ENCODE results near the gene NF1.
A peak's percentile ranks its signal among the peaks of the same experiment; 100 is the strongest.
"Not testable (repeated sequence)": the region's sequence is repeated elsewhere in the genome, so short reads cannot be mapped to it uniquely, and the experiment has no call there.

NF1 gene

DNA sequence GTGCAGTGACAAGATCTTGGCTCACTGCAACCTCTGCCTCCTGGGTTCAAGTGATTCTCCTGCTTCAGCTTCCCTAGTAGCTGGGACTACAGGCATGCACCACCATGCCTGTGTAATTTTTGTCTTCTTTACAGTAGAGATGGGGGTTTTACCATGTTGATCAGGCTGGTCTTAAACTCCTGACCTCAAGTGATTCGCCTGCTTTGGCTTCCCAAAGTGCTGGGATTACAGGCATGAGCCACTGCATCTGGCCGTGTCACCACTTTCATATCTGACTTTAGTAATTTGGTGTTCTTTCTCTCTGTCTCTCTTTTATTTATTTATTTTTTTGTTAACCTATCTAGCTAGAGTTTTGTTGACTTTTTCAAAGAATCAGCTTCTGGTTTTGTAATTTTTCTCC, 103.9 kb downstream of the NF1 start:
- DNase-seq (ENCODE audit: low spot score) = not testable (repeated sequence)

DNA sequence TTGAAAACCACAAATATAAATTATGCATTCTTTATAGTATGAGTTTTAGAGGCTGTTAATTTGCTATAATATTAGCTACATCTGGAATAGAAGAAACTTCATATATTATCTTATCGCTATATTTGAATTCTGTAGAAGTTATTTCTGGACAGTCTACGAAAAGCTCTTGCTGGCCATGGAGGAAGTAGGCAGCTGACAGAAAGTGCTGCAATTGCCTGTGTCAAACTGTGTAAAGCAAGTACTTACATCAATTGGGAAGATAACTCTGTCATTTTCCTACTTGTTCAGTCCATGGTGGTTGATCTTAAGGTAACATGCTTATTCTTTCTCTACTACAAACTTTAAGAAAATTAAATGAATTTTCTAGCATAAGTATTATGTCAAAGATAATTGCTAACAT, 105.5 kb downstream of the NF1 start:
- no peak for DNase-seq (ENCODE audit: low spot score)

DNA sequence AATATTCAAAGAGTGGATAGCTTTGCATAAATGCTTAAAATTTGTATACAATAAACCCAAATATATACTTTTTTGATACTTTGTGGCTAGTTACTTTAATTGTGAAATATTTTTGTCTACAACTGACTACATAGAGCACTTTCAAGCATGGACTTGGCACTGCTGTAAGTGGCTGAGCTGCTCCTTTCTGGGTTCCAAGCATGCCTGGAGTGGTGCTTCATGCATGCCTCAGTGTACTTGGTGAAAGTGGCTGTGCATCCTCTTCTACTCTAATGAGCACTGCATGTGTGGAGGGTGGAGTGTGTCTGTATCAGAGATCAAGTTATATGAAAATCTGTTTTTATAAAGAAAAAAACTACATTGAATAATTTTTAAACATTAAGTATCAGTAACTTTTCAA, 108.2 kb downstream of the NF1 start:
- DNase-seq (ENCODE audit: low spot score) = no peak

DNA sequence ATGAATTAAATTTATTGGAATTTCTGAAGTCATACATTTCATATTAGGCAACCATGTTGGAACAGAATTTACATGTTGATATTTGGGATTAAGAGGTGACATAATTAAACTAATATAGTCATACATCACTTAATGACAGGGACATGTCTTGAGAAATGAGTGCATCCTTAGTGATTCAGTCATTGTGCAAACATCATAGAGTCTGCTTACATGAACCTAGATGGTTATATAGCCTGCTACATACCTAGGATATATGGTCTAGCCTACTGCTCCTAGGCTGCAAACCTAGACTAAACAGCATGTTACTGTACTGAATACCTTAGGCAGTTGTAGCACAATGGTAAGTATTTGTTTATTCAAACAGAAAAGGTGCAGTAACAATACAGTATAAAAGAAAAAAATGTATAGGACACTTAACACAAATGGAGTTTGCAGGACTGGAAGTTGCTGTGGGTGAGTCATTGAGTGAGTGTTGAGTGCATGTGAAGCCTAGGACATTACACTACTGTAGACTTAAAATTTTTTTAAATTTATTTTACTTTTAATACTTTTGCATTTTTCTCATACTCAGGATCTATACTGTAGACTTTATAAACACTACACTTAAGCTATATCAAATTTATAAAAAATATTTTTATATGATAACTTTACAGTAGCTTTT, 116.7 kb downstream of the NF1 start:
- DNase-seq (ENCODE audit: low spot score) = no peak

DNA sequence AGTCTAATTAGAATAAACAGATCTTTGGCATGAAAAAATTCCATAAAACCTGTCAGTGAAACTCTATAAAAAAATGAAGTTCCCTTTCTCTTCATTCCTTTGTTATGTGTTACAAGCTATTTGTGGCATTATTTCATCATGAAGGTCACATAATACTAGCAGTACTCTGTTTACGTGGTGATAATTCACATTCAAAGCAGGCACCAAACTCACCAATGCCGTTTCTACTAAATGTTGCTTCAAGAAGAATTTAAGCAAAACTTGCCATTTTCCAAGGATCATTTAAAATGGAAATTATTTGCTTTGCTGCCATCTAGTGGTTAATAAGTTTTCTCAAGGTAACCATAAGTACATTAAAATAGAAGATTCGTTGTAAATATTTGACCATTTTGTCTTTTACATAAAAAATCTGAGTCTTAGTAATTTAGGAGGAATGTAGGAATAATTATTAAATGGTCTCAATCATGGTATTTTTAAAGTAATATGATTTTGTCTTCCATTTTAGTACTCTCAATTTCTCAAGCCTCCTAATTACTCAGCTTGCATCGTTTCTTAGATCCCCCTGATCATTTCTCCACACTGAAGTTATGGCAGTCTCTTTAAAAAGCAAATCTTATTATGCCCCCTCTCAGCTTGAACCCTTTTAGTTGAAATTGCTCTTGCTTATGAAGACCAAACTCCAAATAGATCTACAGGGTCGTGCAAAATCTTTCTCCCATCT, 121.4 kb downstream of the NF1 start:
- peak; percentile 27 for DNase-seq (ENCODE audit: low spot score)

DNA sequence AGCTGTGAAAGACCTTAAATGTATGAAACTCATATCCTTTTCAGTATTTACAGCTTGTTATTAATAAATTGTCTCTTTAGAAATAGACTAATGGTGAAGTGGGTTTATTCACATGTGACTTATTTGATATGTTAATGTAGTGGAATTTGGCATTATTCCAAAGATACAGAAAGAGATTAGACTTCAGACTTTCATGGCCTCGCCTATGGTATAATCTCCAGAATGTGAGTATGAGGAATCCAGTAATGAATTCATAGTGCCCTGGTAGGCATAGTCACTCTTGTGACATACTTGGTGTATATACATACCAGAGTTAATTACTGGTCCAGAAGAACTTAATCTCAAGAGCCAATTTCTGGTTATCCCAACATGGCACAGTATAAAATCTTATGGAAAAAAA, 129.6 kb downstream of the NF1 start:
- DNase-seq (ENCODE audit: low spot score) = no peak

DNA sequence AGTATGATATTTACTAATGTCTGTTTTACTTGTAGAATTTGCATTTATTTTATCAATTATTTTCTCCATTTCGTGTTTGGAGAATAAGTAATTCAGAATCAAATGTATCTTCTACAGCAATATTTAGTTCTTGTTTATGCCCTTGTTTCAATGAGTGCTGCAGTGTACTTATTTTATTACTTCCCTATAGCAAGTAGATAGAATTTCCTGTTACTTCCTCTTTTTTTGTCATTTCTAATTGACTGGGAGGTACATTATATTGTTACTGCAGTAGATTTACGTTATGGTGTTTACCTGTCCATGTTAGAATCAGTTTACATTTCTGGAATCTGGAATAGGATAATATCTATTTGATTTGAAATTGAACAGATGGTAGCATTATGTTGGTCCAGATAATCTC, 131.1 kb downstream of the NF1 start:
- DNase-seq (ENCODE audit: low spot score) = no peak

DNA sequence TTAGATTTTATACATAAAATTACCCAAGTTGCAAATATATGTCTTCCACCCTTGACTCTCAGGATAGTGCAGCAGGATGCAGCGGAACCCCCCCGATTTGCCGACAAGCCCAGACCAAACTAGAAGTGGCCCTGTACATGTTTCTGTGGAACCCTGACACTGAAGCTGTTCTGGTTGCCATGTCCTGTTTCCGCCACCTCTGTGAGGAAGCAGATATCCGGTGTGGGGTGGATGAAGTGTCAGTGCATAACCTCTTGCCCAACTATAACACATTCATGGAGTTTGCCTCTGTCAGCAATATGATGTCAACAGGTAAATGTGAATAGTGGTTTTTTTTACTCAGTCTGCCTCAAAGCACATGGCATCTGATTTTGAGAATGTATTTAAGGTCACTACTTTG, 131.6 kb downstream of the NF1 start:
- peak; percentile 8 for DNase-seq (ENCODE audit: low spot score)

DNA sequence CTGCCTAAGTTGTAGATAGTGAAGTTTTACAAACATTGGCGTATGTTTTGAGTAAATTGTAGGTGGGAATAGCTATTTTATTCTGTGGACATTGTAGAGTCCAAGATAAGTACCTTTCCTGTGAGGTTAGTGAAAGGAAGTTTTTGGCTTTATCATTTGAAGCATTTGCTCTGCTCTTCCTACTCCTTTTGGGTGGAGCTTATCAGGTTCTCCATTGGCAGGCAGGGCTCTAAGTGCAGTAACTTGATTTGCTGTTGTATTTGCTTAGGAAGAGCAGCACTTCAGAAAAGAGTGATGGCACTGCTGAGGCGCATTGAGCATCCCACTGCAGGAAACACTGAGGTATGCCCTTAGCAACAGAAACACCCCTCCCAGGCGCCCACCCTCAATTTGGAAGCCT, 132.2 kb downstream of the NF1 start:
- no peak for DNase-seq (ENCODE audit: low spot score)

DNA sequence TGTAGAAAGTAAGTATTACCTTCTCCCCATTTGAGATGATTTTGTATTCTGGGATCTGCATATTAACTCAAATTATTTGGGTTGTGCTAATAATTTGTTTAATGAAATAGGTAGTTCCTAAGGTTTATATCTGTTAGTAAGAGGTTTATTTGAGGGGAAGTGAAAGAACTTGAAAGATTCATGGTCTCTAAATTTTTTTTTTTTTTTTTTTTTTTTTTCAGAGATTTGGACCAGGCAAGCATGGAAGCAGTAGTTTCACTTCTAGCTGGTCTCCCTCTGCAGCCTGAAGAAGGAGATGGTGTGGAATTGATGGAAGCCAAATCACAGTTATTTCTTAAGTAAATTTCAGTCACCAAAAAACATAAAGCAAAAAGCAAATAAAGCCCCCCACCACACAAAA, 137.1 kb downstream of the NF1 start:
- DNase-seq (ENCODE audit: low spot score) = no peak

DNA sequence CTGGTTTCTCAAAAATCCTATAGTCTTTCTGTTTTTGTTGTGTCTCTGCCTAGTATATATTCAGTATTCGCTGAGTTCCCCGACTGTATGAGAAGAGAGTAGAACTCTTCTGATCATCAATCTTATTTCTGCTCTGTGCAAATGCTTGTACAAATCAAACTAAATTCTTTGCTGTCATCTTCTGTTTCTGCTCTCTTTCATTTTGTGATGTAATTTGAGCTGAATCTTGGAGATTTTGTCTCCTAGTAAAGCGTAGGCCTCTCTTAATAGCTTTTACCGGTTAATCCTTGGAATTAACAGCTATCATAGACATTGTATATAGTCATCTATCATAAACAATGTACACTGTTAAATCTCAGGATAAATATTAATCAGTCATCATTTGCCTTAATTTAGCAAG, 140.3 kb downstream of the NF1 start:
- DNase-seq (ENCODE audit: low spot score) = no peak

DNA sequence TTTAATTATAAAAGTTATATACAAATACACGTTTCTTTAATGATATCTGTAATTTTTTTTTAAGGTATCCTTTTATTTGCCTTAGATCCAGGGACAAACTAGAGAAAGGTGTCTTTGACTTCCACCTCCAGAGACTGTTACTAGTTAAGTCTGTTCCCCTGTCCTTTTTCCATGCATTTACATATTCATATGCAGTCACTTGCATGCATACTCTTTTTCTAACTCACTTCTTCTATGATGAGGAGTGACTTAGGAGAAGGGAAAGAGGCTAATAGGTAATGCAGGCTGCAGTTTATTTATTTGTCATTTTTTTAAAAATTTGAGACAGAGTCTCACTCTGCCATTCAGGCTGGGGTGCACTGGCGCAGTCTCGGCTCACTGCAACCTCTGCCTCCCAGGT, 141.4 kb downstream of the NF1 start:
- no peak for DNase-seq (ENCODE audit: low spot score)

DNA sequence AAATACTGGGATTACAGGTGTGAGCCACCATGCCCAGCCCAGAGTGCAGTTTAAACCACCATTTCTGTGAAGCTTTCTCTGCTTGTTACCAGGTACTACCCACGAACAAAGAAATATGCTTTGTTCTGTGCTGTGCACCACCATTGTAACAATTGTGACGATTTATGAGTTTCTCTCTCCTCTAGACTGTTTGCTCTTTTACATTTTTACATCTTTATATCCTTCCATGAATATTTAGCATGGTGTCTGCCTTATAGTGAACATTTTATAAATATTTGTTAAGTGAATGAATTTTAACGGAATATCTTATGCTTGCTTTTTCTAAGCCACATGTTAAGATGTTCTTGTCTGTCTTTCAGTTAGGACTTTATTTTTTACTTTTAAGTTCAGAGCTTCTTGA, 141.9 kb downstream of the NF1 start:
- no peak for DNase-seq (ENCODE audit: low spot score)

DNA sequence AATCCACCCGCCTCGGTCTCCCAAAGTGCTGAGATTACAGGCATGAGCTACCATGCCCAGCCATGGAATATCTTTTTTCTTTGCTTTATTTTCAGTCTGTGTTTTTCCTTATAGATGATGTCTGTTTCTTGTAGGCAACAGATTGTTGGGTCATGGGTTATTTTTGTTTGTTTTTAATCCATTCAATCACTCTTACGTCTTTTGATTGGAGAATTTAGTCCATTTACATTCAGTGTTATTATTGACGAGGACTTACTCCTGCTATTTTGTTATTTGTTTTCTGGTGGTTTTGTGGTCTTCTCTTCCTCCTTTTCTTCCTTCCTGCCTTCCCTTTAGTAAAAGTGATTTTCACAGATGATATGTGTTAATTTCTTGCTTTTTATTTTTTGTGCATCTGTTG, 146.3 kb downstream of the NF1 start:
- DNase-seq (ENCODE audit: low spot score) = no peak

DNA sequence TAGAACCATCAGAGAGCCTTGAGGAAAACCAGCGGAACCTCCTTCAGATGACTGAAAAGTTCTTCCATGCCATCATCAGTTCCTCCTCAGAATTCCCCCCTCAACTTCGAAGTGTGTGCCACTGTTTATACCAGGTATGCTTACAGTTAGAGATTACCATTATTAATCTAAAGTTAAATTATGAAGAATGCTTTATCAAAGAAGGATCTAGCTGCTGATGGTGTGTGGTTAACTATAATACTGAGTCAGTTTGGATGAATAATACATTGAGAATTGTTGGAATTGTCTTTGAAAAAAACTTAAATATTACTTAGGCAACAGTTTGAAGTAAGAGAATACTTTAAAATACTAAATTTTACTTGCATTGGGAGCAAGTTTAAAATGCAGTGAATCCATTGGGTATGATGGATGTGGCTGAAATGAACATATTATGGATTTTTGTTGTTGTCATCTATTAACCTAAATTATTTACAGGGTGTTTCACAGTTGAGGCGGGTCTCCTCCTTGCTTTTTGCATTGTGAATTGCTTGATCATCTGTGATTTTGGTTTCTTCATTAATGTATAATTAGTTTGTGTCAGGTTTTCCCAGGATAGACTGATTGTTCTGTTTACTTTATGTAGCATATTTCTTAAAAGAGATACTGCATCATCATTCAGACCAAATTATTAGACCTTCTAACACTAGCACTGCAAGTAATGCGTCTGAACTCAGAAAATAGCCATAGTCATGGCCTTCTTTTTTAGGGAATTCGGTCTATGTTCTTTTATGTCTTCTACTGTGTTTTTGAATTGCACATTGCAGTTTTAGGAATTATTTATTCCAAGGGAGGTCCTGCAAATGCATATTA, 154.4 kb downstream of the NF1 start:
- no peak for DNase-seq (ENCODE audit: low spot score)

DNA sequence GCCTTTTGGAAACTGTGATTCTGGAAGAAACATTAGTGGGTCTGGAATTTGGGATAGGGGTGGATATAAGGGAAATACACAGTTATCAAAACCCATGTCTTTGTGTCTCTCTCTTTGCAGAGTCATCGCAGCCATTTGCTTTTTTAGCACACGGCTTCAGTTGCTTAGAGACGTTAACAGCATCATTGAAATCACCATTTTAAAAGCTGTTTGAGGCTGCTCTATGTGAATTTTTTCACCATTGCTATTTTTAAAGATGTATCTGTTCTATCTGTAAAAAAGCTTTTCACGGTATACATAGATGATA, 155.0 kb downstream of the NF1 start:
- DNase-seq (ENCODE audit: low spot score) = no peak

DNA sequence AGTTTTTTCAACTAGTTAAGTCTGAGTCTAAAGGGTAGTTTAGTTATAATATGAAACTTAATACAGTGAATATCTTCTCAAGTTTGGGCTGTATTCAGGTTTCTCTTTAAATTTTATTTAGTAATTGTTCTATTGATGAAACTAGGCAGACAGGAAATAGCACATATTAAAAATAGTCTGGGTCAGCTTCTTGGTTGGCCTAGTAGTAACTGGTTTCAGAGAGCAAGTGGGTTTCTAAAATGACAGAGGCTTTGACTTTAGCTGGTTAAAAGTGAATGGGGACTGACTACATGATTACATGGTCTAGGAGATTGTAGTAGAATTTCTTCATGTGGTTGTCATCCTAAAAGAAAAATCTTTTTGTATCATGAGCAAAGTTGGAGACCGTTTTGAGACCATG, 155.5 kb downstream of the NF1 start:
- no peak for DNase-seq (ENCODE audit: low spot score)

DNA sequence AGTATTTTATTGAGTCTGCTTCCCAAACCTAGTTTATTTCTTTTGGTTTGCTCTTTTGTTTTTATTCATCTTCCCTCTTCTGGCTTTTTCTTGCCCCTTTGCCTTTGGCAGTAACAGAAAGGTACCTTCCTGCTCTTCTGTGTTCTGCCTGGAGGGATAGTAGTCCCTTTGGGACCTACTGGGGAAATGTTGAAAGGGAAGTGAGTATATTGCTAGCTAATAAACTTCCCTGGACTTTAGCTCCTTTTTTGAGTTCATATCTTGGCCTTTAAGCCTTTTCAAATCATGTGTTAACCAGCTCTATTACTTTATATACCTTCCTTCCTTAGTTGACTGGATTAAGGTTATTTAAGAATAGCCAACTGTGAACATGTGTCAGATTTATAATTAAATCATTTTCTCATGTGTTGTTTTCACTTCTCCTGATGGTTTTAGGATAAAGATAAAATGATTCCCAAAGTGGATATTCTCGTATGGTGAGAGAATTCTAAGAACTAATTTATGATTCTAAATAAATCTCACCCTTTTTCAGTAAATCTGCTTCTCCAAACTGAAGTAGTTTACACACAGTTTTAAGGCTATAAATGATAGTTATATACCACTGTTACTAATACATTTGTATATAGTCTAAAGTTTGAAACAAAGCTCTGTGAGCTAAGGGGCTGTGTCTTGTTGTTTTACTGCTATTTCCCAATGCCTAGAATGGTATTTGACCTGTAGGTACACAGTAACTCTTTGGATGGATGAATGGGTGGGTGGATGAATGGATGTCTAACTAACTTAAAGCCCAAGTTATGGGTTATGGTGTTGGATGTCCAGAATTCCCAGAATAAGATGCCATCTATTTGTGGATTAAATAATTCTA, 156.6 kb downstream of the NF1 start:
- no peak for DNase-seq (ENCODE audit: low spot score)

DNA sequence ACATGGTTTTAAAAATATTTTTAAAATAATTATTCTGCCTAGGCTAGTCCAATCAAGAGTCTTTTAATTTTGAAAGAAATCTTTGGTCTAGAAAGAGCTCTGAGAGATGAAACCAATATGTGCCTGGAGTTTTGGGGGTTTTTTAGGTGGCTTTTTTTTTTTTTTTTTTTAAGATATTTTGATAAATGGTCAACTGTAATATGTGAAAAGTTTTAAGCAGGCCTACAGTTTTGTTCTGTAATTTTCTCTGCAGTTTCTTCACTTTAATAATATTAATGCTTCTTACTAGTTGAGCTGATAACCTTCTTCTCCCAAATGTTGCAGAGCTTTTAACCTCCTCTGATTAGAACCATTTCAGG, 157.2 kb downstream of the NF1 start:
- DNase-seq (ENCODE audit: low spot score) = no peak

DNA sequence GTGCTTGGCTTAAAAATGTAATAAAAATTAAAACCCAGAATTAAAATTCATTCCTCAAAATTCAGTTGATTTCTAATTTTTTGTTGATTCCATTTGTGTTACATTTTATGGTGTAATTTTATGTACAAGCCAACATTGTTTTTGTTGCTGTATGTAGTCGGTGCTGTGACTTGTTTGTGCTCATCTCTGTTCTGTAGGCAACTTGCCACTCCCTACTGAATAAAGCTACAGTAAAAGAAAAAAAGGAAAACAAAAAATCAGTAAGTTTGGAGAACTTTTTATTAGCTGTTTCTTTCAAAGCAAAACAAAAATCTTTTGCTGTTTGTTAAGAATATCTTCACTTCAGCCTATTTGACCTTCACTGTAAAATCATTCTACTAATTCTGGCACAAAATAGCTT, 158.0 kb downstream of the NF1 start:
- no peak for DNase-seq (ENCODE audit: low spot score)

DNA sequence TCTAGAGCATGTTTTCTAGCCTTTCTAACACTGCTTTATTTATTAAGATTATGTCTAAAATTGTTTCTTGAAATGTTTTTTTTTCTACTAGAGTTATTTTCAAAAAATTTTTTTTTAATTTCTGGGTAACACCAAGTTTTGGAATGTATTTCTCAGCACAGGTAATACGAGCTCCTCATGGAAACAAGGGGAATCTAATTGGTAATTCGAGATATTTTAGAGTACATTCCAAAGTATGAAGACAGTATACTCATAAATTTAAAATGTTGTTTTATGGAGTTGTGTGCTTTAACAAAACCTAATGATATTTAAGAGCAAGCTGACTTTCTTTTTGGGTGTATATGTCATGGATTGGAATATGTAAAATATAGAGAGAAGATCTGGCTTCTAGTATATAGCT, 159.9 kb downstream of the NF1 start:
- DNase-seq (ENCODE audit: low spot score) = no peak

DNA sequence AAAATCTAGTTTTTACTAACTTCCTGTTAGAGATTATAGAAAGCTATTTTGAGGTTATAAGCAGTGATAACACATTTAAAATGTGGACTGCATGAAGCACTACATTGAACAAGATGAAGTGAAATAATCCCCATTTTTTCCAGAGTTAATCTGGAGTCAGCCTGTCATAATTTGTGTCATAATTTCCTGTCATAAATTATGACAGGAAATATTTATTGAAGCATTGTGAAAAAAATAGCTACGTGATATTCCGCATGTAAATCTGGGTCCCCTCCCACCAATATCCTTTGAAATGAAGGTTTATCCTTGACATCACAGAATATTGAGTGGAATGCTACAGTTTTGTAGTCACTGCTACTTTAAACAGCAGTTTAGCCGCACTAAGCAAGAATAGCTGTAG, 162.2 kb downstream of the NF1 start:
- no peak for DNase-seq (ENCODE audit: low spot score)

DNA sequence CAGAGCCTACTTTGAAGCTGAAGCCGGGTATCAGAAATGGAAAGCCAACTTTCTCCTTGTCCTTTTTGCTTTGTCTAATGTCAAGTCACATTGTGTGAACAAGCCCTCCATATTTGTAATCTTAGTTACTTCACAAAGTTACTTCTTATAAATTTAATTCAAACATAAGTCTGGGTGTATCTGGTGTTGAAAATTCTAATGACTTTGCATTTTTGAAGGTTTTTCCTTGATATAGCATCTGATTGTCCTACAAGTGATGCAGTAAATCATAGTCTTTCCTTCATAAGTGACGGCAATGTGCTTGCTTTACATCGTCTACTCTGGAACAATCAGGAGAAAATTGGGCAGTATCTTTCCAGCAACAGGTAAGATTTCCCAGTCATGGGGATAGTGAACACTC, 165.4 kb downstream of the NF1 start:
- DNase-seq (ENCODE audit: low spot score) = no peak

Measured in activated CD4-positive, alpha-beta T cell treated with anti-CD3 and anti-CD28 coated beads, Interleukin-2, Interleukin-4, amounts not matched to agents 100 ng/mL and 50 ng/mL, durations not matched to agents 16 hours and 8 hours (primary cell).